H1 (cell line): ENCODE data around the gene RABL3. TPM values are rescaled to one million over a fixed set of nuclear protein-coding genes. Genes with fewer than 3 reads are reported as not detected.

Source experiments
- BACH1 ChIP-seq: IDR thresholded peaks from 2 replicates; pipeline ENCODE4 v1.6.1; 2012; ENCODE audit warnings: low read length, improper control_type of control experiment
- CBX8 ChIP-seq: fragments of 300-800, 300-1000 bp; sonication (generic); IDR thresholded peaks from 2 replicates; pipeline ENCODE4 v1.7.1; 2016; ENCODE audit warnings: low read depth, low read length, borderline replicate concordance
- CHD7 ChIP-seq: fragments of 300-600 bp; sonication (generic); IDR thresholded peaks from 2 replicates; pipeline ENCODE4 v1.7.1; 2012; ENCODE audit warnings: low read length, moderate library complexity, mild to moderate bottlenecking, inconsistent platforms; ENCODE audit not compliant: insufficient replicate concordance
- POLR2A ChIP-seq, 2 experiments: IDR thresholded peaks; 1 replicate in 1 of 2; 2 replicates in 1 of 2; pipeline ENCODE4 v1.6.1; 2011; ENCODE audit warnings: low read depth in 2 of 2, low read length in 2 of 2, mild to moderate bottlenecking in 2 of 2; ENCODE audit errors: control extremely low read depth in 1 of 2
- YY1 ChIP-seq: IDR thresholded peaks from 2 replicates; pipeline ENCODE4 v1.6.1; 2011; ENCODE audit warnings: low read depth, mild to moderate bottlenecking, low read length
- polyA plus RNA-seq, 7 experiments: library from polyadenylated mRNA; depleted of rRNA in 3 of 7; stranded (reverse) in 5 of 7; unstranded in 2 of 7; fragments of >200 nt in 5 of 7; fragments of 200-250 nt in 2 of 7; gene quantifications; 1 replicate in 5 of 7; 2 replicates in 1 of 7; 4 replicates in 1 of 7; pipeline versions ENCODE4 v1.2.1 to v1.2.3, GENCODE V29; 2011 to 2013; ENCODE audit warnings: missing spikeins in 2 of 7, mixed read lengths in 2 of 7
- total RNA-seq: library from RNA; stranded (reverse); fragmentation: NEBNext Ultra II Directional; extraction: Animal tissue kit (Norgen Biotek cat#: 25700); gene quantifications from 2 replicates; pipeline ENCODE4 v1.2.1, GENCODE V29; 2021

Gene RABL3
- total and polyA plus RNA-seq, 2 of the 8 experiments (the other 6 are each of a cell fraction or from before 2014, with no cell fraction given) = 4.4 to 19.2 TPM

GRCh38 chr3:120659285-120659684 lies 83.0 kb downstream of the RABL3 start (continued):
- no peak for TF ChIP-seq CHD7
- no peak for TF ChIP-seq BACH1
- no peak for TF ChIP-seq CBX8
- TF ChIP-seq YY1 = no peak
- TF ChIP-seq POLR2A (IDR thresholded peaks at IDR 0.05; ENCODE audit: control extremely low read depth in 1 of 2, low read depth in 2 of 2, low read length in 2 of 2) = no peak
- TF ChIP-seq, all 59 proteins: peak for 0
